Cerebellar nuclear complex (tissue), 1 donor: Measurements from ENCODE around the gene FNIP1.
"Not testable (repeated sequence)": the region's sequence is repeated elsewhere in the genome, so short reads cannot be mapped to it uniquely, and the experiment has no call there.

ENCODE experiments used
- DNase-seq, 2 experiments: peaks; one replicate each; lab custom pipeline; 2025; lab: John Stamatoyannopoulos, UW

The FNIP1 gene

DNA sequence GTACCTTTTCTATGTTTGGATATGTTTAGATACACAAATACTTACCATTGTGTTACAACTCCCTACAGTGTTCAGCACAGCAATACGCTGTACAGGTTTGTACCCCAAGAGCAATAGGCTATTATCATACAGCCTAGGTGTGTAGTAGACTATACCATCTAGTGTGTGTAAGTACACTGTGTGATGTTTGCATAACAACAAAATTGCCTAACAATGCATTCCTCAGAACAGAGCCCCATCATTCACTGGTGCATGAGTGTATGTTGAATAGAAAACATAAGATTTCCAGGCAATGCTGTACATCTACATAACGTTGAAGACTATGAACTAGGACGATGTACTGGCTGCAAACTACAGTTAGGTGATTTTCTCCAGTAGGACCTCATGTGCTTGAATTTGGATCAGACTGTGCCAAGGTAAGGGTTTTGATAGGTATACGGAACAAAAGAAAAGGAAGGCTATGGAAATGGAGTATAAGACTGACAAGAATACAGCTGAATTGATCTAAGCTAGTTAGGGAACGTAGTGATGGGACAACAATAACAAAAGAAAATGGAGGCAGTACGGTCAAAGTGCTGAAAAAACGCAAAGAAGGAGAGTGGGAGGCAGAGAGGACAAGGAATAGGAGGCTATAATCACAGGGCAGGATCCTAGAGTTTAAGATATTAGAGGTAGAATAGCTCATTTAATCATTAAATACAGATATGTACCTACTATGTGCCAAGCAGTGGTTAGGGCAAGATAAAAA is 46.9 kb downstream of the FNIP1 start:
- DNase-seq: no peak

GRCh38 chr5:131749138-131749537 is 47.7 kb downstream of the FNIP1 start:
- DNase-seq: no peak

DNA sequence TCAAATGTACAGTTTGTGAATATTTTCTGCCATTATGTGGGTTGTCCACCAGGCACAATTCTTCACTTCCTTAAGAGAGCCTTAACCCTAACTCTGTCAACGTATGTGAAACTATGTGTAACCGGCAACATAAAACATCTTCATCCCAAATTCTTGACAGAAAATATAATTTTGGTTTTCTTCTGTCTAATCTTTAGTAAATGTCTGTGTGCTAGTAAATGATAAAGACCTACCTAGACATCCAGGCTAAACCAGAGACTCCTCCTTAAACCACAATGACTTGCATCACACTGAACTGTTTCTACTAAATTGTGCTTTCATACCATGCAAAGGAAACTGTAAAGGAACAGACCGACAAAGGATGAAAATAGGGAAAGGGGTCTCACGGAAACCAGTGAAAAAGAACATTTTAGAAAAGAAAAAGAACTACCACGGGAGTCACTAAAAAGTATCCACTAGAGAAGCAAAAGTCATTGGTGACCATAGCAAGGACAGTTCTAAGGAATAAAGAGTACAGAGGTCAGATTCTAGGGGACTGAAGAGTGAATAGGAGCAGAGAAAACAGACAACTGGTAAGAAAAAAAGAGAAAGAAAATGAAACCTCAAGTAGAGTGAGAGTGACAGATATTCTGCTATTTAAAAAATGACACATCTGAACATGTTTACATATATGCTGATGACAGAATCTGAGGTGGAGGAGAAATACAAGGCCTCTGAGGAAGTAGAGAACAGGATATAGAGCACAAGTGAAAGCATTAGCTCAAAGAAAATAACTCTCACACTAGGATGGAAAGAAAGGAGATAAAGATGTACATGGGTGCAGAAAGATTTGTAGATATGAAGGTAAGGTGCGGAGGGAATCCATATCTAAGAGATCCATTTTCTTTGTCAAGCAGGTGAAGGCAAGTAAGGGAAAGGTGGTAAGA is 49.4 kb downstream of the FNIP1 start:
- no peak for DNase-seq

GRCh38 chr5:131746423-131746822 is 50.4 kb downstream of the FNIP1 start:
- DNase-seq: no peak

GRCh38 chr5:131745703-131746102 is 51.1 kb downstream of the FNIP1 start:
- DNase-seq: no peak

- DNase-seq: no peak
Observed at GRCh38 chr5:131745155-131745554, 51.7 kb downstream of the FNIP1 start.

DNA sequence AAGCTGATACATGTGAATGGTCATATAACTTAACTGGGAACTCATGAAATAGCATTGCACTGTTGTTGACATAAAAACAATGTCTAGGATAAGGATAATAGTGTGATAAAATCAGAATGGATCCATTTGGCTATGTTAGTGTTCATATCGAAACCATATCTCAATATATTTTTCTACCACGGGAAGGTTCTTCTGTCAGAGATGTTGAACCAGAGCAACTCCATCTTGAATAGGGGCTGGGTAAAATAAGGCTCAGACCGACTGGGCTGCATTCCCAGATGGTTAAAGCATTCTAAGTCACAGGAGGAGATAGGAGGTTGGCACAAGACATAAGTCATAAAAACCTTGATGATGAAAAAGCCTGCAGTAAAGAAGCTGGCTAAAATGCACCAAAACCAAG is 56.3 kb downstream of the FNIP1 start:
- DNase-seq: no peak

DNA sequence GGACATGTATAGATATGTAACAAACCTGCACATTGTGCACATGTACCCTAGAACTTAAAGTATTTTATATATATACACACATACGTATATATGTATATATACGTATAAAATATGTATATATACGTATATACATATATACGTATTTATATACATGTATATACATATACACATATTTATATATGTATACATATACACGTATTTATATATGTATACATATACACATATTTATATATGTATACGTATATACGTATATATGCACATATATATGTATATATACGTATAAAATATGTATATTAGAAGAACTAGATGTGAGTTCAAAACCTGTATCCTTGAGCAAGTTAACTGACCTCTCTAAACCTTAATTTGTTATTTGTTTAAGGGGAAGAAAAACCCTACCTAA is 61.4 kb downstream of the FNIP1 start:
- no peak for DNase-seq

DNA sequence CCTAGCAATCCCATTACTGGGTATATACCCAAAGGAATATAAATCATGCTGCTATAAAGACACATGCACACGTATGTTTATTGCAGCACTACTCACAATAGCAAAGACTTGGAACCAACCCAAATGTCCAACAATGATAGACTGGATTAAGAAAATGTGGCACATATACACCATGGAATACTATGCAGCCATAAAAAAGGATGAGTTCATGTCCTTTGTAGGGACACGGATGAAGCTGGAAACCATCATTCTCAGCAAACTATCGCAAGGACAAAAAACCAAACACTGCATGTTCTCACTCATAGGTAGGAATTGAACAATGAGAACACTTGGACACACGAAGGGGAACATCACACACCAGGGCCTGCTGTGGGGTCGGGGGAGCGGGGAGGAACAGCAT is 61.9 kb downstream of the FNIP1 start:
- not testable (repeated sequence) for DNase-seq

- DNase-seq: not testable (repeated sequence)
Observed at GRCh38 chr5:131729292-131729691, 67.5 kb downstream of the FNIP1 start.

DNA sequence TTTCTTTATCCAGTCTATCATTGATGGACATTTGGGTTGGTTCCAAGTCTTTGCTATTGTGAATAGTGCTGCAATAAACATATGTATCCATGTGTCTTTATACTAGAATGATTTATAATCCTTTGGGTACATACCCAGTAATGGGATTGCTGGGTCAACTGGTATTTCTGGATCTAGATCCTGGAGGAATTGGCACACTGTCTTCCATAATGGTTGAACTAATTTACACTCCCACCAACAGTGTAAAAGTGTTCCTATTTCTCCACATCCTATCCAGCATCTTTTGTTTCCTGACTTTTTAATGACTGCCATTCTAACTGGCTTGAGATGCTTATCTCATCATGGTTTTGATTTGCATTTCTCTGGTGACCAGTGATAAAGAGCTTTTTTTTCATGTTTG is 72.7 kb downstream of the FNIP1 start:
- not testable (repeated sequence) for DNase-seq

- no peak for DNase-seq
Observed at GRCh38 chr5:131720714-131721113, 76.1 kb downstream of the FNIP1 start.

GRCh38 chr5:131719564-131719963 is 77.3 kb downstream of the FNIP1 start:
- DNase-seq: no peak

DNA sequence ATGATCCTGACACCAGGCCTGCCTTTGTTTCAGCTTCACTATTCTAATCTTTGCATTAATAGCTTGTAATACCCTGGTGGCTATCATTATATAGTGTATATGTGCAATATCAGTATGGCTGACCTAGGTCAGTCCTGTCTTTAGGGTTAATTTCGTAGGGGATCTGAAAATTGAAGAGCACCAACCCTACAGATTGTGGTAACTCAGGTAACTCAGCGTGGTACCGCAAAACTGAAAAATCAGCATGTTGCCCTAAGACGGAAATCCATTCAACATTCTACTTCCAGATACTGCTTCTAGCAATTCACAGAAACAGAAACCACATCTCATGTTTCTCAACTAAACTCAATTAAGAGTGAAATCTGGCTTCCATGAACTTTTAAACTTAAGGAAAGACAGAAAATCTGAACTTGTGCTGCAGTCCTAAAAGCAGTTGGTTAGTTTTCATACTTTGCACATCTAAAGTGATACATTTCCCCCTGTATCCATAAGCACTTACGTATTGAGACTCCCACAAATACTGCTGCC is 78.3 kb downstream of the FNIP1 start:
- no peak for DNase-seq

GRCh38 chr5:131717164-131717563 is 79.7 kb downstream of the FNIP1 start:
- not testable (repeated sequence) for DNase-seq

DNA sequence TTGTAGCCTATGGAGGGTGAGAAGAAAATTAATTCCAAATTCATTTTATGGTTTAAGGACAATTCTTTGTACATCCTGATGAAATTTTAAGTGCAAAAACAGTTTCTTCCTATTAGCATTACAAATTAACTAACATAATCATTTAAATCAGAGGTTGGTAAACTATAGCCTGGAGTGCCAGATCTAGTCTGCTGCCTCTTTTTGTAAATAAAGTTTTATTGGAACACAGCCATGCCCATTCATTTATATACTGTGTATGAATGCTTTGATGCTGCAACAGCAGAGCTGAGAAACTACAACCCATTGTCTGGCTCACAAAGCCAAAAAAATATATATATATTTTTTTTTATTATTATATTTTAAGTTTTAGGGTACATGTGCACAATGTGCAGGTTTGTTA is 80.2 kb downstream of the FNIP1 start:
- no peak for DNase-seq

DNA sequence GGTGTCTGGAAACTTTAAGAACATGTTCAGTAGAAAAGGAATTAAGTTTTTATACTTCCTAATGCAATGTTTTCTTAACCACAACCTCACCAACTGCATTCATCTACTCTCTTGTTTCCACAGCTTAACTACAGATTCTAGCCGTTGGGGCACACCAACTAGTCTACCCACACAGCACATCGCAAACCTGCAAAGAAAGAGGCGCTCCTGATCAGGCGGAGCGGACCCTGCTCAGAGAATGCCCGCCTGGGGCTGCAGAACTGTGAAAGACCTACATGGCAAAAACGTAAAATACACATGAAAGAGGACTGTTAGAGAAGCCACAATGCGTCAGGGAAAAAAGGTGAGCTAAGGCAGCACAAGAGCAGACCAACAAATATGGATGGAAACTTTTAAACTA is 86.4 kb downstream of the FNIP1 start:
- DNase-seq: no peak

GRCh38 chr5:131709043-131709442 is 87.8 kb downstream of the FNIP1 start:
- DNase-seq: no peak

- DNase-seq: no peak
Observed at GRCh38 chr5:131706281-131706680, 90.5 kb downstream of the FNIP1 start.

DNA sequence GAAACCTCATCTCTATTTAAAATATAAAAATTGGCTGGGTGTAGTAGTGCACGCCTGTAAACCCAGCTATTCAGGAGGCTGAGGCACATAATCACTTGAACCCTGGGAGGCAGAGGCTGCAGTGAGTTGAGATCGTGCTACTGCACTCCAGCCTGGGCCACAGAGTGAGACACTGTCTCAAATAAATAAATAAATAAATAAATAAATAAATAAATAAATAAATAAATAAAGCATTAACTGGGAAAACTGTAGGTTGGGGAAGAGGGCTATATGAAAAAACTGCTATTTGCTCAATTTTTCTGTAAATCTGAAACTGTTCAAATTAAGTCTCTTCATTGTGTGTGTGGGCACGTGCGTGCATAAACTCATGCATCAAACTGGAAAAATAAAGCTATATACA is 101.9 kb downstream of the FNIP1 start:
- DNase-seq: no peak

GRCh38 chr5:131693894-131694293 is 102.9 kb downstream of the FNIP1 start:
- no peak for DNase-seq

GRCh38 chr5:131685516-131686171 is 111.2 kb downstream of the FNIP1 start:
- DNase-seq: no peak
